GM19043 (cell line): ENCODE results near the gene PCMT1.
"Not testable (repeated sequence)": the region's sequence is repeated elsewhere in the genome, so short reads cannot be mapped to it uniquely, and the experiment has no call there.

ENCODE experiments used
- ATAC-seq: cut with Tn5 transposase; IDR thresholded peaks from one replicate; pipeline ENCODE4 v1.9.1; 2021; ENCODE audit warnings: low read depth; ENCODE audit not compliant: unreplicated experiment

PCMT1 gene

GRCh38 chr6:149749594-149750135 lies at the start of gene PCMT1:
Gene PCMT1, plus strand, starts transcription at chr6:149749741. Its CDS starts 161 bp downstream, at chr6:149749902.
- peak; percentile 78 for ATAC-seq

GRCh38 chr6:149701714-149702113 lies 47.8 kb upstream of the PCMT1 start:
- no peak for ATAC-seq

DNA sequence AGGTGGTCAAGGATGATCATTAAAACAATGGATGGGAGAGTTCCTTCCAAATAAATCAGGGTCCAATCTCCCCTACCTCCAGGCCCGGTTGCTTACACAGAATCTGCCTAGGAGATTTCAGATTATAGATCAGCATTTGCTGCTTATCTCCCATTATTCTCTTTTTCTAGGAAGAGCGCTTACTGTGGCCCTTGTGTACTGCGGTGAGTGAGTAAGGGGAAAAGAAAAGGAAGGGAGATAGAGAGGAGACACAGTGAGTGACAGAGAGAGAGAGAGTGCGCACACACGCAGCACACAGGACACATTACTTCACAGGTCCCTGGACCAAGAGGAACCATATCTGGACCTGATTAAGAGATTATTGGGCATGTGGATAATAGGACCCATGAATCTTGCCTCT lies 37.8 kb upstream of the PCMT1 start:
- ATAC-seq, result no peak

- ATAC-seq, result no peak
Measured at GRCh38 chr6:149714442-149714841, 35.1 kb upstream of the PCMT1 start.

DNA sequence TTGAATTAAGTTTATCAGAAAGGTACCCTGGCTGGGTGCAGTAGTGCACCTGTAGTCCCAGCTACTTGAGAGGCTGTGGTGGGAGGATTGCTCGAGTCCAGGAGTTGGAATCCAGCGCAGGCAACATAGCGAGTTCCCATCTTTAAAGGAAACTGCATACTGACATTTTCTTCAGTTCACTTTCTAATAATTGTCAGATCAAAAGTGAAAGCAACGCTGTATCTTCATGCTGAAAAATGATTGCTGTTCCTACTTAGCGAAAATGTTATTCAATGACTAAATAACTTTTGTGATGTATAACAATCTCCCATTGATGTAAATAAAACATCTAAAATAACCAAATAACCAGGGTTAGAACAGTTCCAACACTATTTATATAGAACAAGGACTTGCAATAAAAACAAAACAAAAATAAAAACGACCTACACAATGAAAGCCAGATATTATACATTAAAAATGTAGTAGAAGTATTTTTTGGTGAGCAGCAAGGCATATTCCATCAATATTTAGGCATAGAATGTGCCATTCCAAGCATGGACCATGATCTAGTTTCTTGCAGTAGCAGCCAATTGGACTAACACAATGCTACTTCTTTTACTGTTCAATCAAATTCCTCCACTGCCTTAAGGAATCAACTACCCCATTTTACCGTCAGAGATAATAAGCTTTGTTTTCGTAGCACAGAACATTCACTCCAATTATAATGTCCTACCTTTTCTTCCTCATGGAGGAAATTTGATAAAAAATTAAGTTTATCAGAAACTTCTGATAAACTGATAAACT lies 33.2 kb upstream of the PCMT1 start:
- no peak for ATAC-seq

DNA sequence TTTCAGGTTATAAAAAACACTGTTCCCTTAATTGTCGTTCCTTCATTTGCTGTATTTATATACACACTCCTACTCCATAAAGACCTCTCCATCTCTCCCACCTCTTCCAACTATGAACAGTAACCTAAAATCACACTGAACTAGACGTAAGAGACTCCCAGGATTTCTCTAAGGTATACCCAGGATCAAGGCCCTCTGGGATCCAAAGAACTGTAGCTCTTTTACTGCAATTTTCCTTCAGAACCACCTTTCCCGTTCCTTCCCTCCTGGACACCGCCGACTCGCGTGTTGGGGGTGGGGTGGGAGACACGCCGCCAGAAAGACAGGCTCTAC lies 32.3 kb upstream of the PCMT1 start:
- ATAC-seq, result no peak

- ATAC-seq, result peak; percentile 83
Measured at GRCh38 chr6:149717588-149718458, 31.7 kb upstream of the PCMT1 start, which contains the start of gene LATS1. Gene LATS1, minus strand, starts transcription at chr6:149718101. Its CDS starts 15,975 bp downstream, at chr6:149702126.

DNA sequence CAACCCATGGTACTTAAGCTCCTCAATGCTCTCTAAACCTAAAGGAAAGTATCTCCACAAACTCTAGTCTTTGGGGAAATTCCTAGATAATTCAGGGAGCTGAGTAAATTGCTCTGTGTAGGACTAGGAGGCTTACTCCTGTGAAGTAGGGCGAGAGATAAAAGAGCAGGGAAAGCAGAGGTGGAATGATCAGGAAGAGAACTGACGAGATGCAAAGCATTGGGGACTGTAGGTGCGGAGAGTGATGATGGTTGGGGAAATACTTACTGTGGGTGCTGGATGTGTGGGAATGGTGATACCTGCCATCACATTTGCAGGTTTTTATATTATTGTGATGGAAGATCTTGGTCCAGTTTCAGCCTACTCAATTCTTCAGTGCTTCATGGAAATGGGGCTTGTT lies 30.0 kb upstream of the PCMT1 start:
- ATAC-seq, result no peak

DNA sequence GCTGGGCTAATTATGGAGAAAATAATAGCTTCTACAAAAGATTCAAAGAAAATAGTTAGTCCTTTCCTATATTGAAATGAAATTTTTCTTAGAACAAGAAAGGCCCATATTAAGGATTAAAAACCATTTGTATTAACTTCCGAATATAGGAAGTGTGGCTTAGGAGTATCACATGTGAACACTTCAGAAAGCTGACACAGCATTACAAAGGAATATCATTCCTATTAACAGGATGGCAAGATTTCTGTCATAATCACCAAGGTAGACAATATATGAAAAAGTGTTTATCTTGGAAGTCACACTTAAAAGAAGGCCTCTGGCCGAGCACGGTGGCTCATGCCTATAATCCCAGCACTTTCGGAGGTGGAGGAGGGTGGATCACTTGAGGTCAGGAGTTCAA lies 26.3 kb upstream of the PCMT1 start:
- no peak for ATAC-seq

DNA sequence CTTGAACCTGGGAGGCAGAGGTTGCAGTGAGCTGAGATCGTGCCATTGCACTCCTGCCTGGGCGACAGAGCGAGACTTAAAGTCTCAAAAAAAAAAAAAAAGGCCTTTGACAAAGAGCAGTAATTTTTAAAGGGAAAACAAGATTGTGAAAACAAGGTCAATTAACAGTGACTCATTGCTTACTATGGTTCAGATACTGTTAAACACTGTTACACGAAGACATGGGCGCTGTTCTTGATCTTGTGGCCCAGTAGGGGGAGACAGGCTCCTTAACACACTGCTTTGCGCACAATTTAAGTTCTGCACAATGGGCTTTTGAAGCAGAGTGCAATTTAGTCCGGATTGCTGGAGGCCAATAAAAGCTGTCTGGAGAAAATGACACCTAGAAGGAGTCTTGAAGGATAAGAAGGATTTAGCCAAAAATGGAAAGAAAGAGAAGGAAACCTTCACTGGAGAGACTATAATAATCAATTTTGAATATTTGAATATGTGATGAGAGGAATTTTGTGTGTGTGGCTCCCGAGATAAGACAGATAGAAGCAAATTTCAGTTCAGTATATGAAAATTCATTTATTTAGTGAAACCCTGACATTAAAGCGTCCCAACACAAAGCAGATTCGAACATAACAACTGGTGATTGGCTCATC lies 25.6 kb upstream of the PCMT1 start:
- no peak for ATAC-seq

DNA sequence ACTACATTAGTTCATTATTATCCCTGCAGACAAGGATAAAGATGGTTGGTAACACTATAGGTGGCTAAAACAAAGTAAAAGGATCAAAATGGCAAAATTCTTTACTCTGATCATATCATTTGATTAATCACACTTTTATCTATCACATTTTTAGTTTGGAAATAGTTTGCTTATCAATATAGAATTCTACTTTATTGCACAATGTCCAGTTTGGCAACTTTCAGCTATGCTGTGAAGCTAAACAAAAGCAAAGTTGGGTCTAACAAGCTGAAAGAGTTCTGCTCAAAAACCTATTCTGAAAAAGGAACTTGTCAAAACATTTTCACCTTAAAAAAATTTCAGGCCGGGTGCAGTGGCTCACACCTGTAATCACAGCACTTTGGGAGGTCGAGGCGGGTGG lies 23.8 kb upstream of the PCMT1 start:
- no peak for ATAC-seq

- no peak for ATAC-seq
Measured at GRCh38 chr6:149727793-149728498, 21.6 kb upstream of the PCMT1 start.

DNA sequence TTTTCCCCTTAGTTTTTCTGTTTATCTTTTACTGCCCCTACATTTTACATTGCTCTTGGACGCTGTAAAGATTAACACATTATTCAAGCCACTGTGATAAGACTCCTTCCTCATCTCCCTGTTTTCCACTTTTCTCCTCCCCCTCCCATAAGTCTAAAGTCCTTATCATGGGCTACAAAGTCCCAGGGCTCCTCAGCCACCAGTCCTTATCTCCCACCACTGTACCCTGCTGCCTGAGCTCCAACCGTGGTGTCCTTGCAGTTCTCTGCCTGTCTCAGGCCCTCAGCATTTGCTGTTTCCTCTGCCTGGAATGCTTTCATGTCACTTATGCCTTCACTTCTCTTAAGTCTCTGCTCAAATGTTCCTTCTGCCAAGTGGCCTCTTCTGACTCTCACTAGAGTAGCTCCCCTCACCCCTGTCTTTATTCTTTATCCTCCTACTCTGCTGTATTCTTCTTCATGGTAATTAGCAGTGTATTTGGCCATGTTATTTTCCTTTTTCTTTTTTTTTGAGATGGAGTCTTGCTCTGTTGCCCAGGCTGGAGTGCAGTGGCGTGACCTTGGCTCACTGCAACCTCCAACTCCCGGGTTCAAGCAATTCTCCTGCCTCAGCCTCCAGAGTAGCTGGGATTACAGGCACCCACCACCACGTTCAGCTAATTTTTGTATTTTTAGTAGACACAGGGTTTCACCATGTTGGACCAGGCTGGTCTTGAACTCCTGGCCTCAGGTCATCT lies 20.9 kb upstream of the PCMT1 start:
- no peak for ATAC-seq

DNA sequence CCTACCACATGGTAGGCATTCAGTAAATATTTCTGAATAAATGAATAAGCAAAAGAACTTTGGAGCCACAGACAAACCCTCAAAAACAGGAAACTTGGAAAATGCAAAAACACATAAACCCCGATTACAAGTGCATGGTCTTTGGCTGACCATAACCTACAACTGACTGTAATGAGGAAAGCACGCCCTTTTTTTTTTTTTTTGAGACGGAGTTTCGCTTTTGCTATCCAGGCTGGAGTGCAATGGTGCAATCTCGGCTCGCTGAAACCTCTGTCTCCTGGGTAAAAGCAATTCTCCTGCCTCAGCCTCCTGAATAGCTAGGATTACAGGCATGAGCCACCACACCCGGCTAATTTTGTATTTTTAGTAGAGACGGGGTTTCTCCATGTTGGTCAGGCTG lies 19.7 kb upstream of the PCMT1 start:
- no peak for ATAC-seq

DNA sequence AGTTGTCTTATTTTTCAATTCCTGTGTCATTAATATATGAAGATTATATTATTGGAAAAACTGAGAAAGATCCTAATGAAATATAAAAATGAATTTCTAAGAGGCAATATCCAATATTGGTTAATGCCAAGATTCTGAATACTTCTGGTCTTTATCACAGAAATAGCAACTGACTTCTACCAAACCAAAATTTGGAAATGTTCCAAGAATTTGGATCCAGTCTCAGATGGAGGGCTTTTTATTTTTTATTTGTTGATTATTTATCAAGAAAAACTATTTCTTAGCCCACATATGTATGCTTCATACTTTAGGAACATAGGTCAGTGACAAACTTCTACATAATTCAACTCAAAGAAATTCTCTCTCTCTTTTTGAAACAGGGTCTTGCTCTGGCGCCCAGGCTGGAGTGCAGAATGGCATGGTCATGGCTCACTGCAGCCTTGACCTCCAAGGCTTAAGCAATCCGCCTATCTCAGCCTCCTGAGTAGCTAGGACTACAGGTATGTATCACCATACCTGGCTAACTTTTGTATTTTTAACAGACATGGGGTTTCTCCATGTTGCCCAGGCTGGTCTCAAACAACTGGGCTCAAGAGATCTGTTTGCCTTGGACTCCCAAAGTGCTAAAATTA lies 16.3 kb upstream of the PCMT1 start:
- ATAC-seq, result no peak

- ATAC-seq, result no peak
Measured at GRCh38 chr6:149734915-149735314, 14.6 kb upstream of the PCMT1 start.

DNA sequence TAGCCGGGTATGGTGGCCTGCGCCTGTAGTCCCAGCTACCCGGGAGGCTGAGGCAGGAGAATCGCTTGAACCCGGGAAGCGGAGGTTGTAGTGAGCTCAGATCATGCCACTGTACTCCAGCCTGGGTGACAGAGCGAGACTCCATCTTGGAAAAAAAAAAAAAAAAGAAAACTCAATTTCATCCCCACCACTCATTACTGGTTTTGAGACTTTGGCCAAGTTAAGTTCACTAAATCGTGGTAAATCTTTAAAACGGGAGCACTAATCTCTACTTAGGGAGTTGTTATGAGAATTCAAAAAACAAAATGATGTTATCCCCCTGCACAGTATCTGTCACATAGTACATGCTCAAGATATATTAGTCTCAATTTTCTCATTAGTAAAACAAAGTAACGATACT lies 4.3 kb upstream of the PCMT1 start:
- ATAC-seq, result not testable (repeated sequence)

DNA sequence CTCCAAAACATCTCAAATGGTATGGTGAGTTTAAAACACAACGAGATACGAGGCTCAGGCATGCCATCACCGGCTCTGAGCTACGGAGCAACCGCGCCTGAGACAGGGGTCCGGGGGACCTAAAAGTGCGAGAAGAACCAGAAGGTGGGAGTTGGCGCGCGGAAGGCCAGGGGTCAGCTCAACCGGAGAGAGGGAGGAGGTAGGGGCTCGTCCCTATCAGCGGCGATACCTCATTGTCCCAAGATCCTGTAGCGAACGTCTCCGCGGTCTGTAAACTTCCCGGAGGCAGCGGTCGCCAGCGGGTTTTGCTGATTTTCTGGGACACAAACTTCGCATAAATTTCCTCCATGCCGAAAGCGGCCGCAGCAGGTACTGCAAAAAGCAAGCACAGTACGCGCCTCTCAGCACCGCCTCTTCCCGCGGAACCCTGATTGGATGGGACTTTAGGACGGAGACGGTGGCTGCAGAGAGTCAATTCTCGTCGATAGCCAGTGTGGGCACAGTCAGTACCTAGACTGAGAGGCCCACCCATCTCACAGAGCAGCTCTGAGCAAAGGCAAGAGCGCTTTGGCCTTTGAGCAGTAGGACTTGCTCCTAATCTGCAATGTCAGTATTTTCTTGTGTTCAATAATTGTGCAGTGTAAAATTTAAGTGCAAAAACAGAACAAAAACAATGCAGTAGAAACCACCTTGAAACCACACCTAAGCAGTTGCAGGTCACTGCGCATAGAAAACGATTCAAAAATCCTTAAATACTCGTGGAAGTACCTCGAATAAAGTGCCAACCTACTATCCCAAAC lies 3.2 kb upstream of the PCMT1 start, which contains the start of gene NUP43:
Gene NUP43, minus strand, starts transcription at position 383 of the 800 bp plus-strand sequence. Its CDS starts 34 bp downstream, at position 349.
- ATAC-seq, result peak; percentile 54
